Measurements from ENCODE around the gene ERI3. TPM values are rescaled to one million over a fixed set of nuclear protein-coding genes. Genes with fewer than 3 reads are reported as not detected.

The ERI3 gene
- total and polyA plus RNA-seq, 2 of the 13 experiments (the other 11 are each of a cell fraction or from before 2014, with no cell fraction given) = 35.6 to 35.9 TPM

GRCh38 chr1:44239331-44239960, 115.6 kb downstream of the ERI3 start (continued):
- TF ChIP-seq ATM (IDR thresholded peaks at IDR 0.05; ENCODE audit: borderline replicate concordance) = no peak

DNA sequence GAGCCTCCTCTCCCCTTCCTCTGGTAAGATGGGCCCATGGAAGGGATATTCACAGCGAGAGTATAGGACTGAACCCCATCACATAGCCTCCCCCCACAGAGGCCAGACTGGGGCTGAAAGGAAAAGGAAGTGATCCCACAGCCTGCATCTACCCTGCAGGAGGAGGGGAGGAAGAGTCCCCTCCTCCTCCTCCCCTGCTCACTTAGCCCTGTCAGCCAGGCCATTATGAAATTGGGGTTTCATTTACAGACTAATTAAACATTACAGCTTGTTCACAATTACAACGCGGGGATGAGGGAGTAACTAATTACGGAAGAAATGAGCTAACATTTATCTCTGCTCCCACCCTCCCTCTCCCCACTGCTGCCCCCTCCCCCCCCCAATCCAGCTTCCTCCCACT, 116.4 kb downstream of the ERI3 start:
- no TSS peak for BruUV-seq (replicated peaks)

More for the DNA sequence above, 116.4 kb downstream of the ERI3 start:
- Histone ChIP-seq H3K36me3 (replicated peaks in 1 of 2; ENCODE audit: control insufficient read depth in 1 of 2, insufficient read depth in 2 of 2, low read length in 2 of 2) (peaks cover 1 to 2% of the 10 kb centered on the region in 2 experiments; a peak in 2 of 5 replicates), H3K4me1 (ENCODE audit: insufficient read depth, low read length) (peaks cover 22% of the 10 kb centered on the region), H4K20me1 (ENCODE audit: insufficient read depth, low read length) (no peaks in the 10 kb centered on the region), H3K4me2 (ENCODE audit: low read depth, low read length) (no peak overlapping the region), H3K27me3 (ENCODE audit: control insufficient read depth in 1 of 2, insufficient read depth in 2 of 2, low read length in 2 of 2) (no peaks in the 10 kb centered on the region), H3K4me3 (replicated peaks in 1 of 3; ENCODE audit: insufficient read depth in 1 of 3, low read depth in 2 of 3, low read length in 3 of 3) (no peak overlapping the region), H3K27ac (ENCODE audit: extremely low read length, insufficient read depth, low read length) (no peak overlapping the region), H3K9me3 (ENCODE audit: low read length) (no peaks in the 10 kb centered on the region), H3K9ac (ENCODE audit: insufficient read depth, low read depth, low read length) (no peak overlapping the region), H3K79me2 (ENCODE audit: insufficient read depth, low read length) (no peaks in the 10 kb centered on the region), H2AFZ (ENCODE audit: low read length) (no peak overlapping the region)
- intact Hi-C loops (cut with micrococcal nuclease; ENCODE audit: unreplicated experiment) = loop anchor here (5.0 kb wide), 1 partner anchor 79 kb away; no protein-coding TSS in a partner anchor
- ChIA-PET POLR2A (interaction anchor here (1.8 kb wide), 1 partner anchor 21 kb away, joined by 5 read pairs; no protein-coding TSS in a partner anchor), CTCF (ENCODE audit: low intra/inter-chr PET ratio, low total read pairs) (no interaction called here)
- FAIRE-seq = no peak
- ATAC-seq = no peak
- no peak for DNase-seq (ENCODE audit: low spot score)
- TF ChIP-seq CENPX (CRISPR knock-in tag; IDR thresholded peaks at IDR 0.05) (no peak), ZNF207 (IDR thresholded peaks at IDR 0.05; ENCODE audit: borderline replicate concordance) (no peak), PHF21A (CRISPR knock-in tag; IDR thresholded peaks at IDR 0.05) (no peak), RFXANK (CRISPR knock-in tag; IDR thresholded peaks at IDR 0.05) (no peak), DR1 (CRISPR knock-in tag; IDR thresholded peaks at IDR 0.05) (no peak), GABPB1 (CRISPR knock-in tag; IDR thresholded peaks at IDR 0.05) (no peak), ZNF839 (CRISPR knock-in tag; IDR thresholded peaks at IDR 0.05; ENCODE audit: borderline replicate concordance) (no peak), MTA1 (CRISPR knock-in tag; IDR thresholded peaks at IDR 0.05; ENCODE audit: borderline replicate concordance) (no peak), ZNF878 (CRISPR knock-in tag; IDR thresholded peaks at IDR 0.05) (no peak), ZNF337 (CRISPR knock-in tag; IDR thresholded peaks at IDR 0.05; ENCODE audit: borderline replicate concordance, low read depth) (no peak), STAT5B (CRISPR knock-in tag; IDR thresholded peaks at IDR 0.05) (no peak), KLF15 (CRISPR knock-in tag; IDR thresholded peaks at IDR 0.05; ENCODE audit: borderline replicate concordance) (no peak), JARID2 (CRISPR knock-in tag; IDR thresholded peaks at IDR 0.05; ENCODE audit: insufficient replicate concordance) (no peak), SIN3B (IDR thresholded peaks at IDR 0.05; ENCODE audit: low read length) (no peak), ZNF484 (CRISPR knock-in tag; IDR thresholded peaks at IDR 0.05; ENCODE audit: borderline replicate concordance, low read depth) (no peak), CHCHD3 (CRISPR knock-in tag; IDR thresholded peaks at IDR 0.05) (no peak), IRF9 (CRISPR knock-in tag; IDR thresholded peaks at IDR 0.05; ENCODE audit: borderline replicate concordance) (no peak)
- in situ Hi-C loops (cut with HindIII; ENCODE audit: extremely low pct_ligation_motif_present, low pct_unique_long_range_greater_than_20kb) = loop anchor here (5.0 kb wide), 1 partner anchor 44 kb away; no protein-coding TSS in a partner anchor
- 98% methylated on average over 3 of the region's 4 CpGs for WGBS (ENCODE audit: low lambda C conversion rate)
